ENCODE data around the gene FHOD3.

Gene FHOD3

GRCh38 chr18:36724169-36724568 is 426.7 kb downstream of the FHOD3 start:
- H4K20me1 ChIP-seq = no peaks in the 10 kb centered on the region
- no peak overlapping the region for H3K9ac ChIP-seq
- H3K27ac ChIP-seq = no peak overlapping the region
- H3K9me3 ChIP-seq = no peaks in the 10 kb centered on the region
- no peak for TF ChIP-seq Cebpa-rat (IDR thresholded peaks at IDR 0.05)
- no peaks in the 10 kb centered on the region for H3K36me3 ChIP-seq
- no peak overlapping the region for H3K4me3 ChIP-seq
- no peaks in the 10 kb centered on the region for H3K4me1 ChIP-seq
- H3K4me2 ChIP-seq = no peak overlapping the region
- no peaks in the 10 kb centered on the region for H3K27me3 ChIP-seq

GRCh38 chr18:36724591-36725001 is 427.1 kb downstream of the FHOD3 start:
- H3K27ac ChIP-seq = no peak overlapping the region
- H3K27me3 ChIP-seq = no peaks in the 10 kb centered on the region

GRCh38 chr18:36728345-36728744 is 430.8 kb downstream of the FHOD3 start:
- Histone ChIP-seq H3K4me3 (no peak overlapping the region), H3K36me3 (peaks cover 14% of the 10 kb centered on the region), H3K9ac (no peak overlapping the region), H3K4me2 (no peak overlapping the region), H4K20me1 (no peaks in the 10 kb centered on the region), H3K9me3 (peaks cover 23% of the 10 kb centered on the region), H3K4me1 (no peaks in the 10 kb centered on the region), H3K27ac (no peak overlapping the region), H3K27me3 (no peaks in the 10 kb centered on the region; the same call in 1 of the 2 replicates)
- TF ChIP-seq Cebpa-rat (IDR thresholded peaks at IDR 0.05) = no peak

More at GRCh38 chr18:36724591-36725001, 427.1 kb downstream of the FHOD3 start:
- Histone ChIP-seq H3K9ac (no peak overlapping the region), H3K4me2 (no peak overlapping the region), H3K9me3 (no peaks in the 10 kb centered on the region), H3K4me1 (no peaks in the 10 kb centered on the region), H3K36me3 (no peaks in the 10 kb centered on the region), H3K4me3 (no peak overlapping the region), H4K20me1 (no peaks in the 10 kb centered on the region)
- no peak for TF ChIP-seq Cebpa-rat (IDR thresholded peaks at IDR 0.05)

GRCh38 chr18:36729197-36729596 is 431.7 kb downstream of the FHOD3 start:
- H3K4me1 ChIP-seq = no peaks in the 10 kb centered on the region
- peaks cover 14% of the 10 kb centered on the region for H3K36me3 ChIP-seq
- peaks cover 24% of the 10 kb centered on the region for H3K9me3 ChIP-seq
- no peak overlapping the region for H3K4me3 ChIP-seq
- no peak overlapping the region for H3K27ac ChIP-seq
- no peak overlapping the region for H3K4me2 ChIP-seq
- no peak for TF ChIP-seq Cebpa-rat (IDR thresholded peaks at IDR 0.05)
- H3K27me3 ChIP-seq = no peaks in the 10 kb centered on the region; the same call in 1 of the 2 replicates
- no peak overlapping the region for H3K9ac ChIP-seq
- H4K20me1 ChIP-seq = no peaks in the 10 kb centered on the region

GRCh38 chr18:36732264-36732663 is 434.8 kb downstream of the FHOD3 start:
- Histone ChIP-seq H3K36me3 (peaks cover 14% of the 10 kb centered on the region), H3K27ac (no peak overlapping the region), H4K20me1 (no peaks in the 10 kb centered on the region), H3K9ac (no peak overlapping the region), H3K4me1 (no peaks in the 10 kb centered on the region), H3K4me2 (no peak overlapping the region), H3K27me3 (no peaks in the 10 kb centered on the region; the same call in 1 of the 2 replicates), H3K4me3 (no peak overlapping the region), H3K9me3 (peaks cover 30% of the 10 kb centered on the region)
- no peak for TF ChIP-seq Cebpa-rat (IDR thresholded peaks at IDR 0.05)

GRCh38 chr18:36733150-36733549 is 435.6 kb downstream of the FHOD3 start:
- Histone ChIP-seq H3K4me1 (no peaks in the 10 kb centered on the region), H3K9me3 (peaks cover 30% of the 10 kb centered on the region), H3K27ac (no peak overlapping the region)

GRCh38 chr18:36734596-36734995 is 437.1 kb downstream of the FHOD3 start:
- no peak for TF ChIP-seq Cebpa-rat (IDR thresholded peaks at IDR 0.05)
- no peak overlapping the region for H3K27ac ChIP-seq
- H3K9me3 ChIP-seq = peaks cover 30% of the 10 kb centered on the region

More at GRCh38 chr18:36733150-36733549, 435.6 kb downstream of the FHOD3 start:
- TF ChIP-seq Cebpa-rat (IDR thresholded peaks at IDR 0.05) = no peak
- Histone ChIP-seq H3K36me3 (peaks cover 14% of the 10 kb centered on the region), H3K4me2 (no peak overlapping the region), H4K20me1 (no peaks in the 10 kb centered on the region), H3K27me3 (no peaks in the 10 kb centered on the region; the same call in 1 of the 2 replicates), H3K9ac (no peak overlapping the region), H3K4me3 (no peak overlapping the region)

GRCh38 chr18:36735130-36735529 is 437.6 kb downstream of the FHOD3 start:
- no peaks in the 10 kb centered on the region for H3K4me1 ChIP-seq
- H3K4me3 ChIP-seq = no peak overlapping the region
- H3K27ac ChIP-seq = no peak overlapping the region

More at GRCh38 chr18:36734596-36734995, 437.1 kb downstream of the FHOD3 start:
- no peaks in the 10 kb centered on the region; the same call in 1 of the 2 replicates for H3K27me3 ChIP-seq
- no peak overlapping the region for H3K4me2 ChIP-seq
- no peak overlapping the region for H3K9ac ChIP-seq
- peaks cover 14% of the 10 kb centered on the region for H3K36me3 ChIP-seq
- no peak overlapping the region for H3K4me3 ChIP-seq
- H3K4me1 ChIP-seq = no peaks in the 10 kb centered on the region
- H4K20me1 ChIP-seq = no peaks in the 10 kb centered on the region

GRCh38 chr18:36736094-36736493 is 438.6 kb downstream of the FHOD3 start:
- Histone ChIP-seq H4K20me1 (no peaks in the 10 kb centered on the region), H3K9me3 (peaks cover 30% of the 10 kb centered on the region), H3K4me1 (no peaks in the 10 kb centered on the region), H3K36me3 (peaks cover 14% of the 10 kb centered on the region), H3K4me2 (no peak overlapping the region), H3K9ac (no peak overlapping the region), H3K4me3 (no peak overlapping the region), H3K27me3 (no peaks in the 10 kb centered on the region; the same call in 1 of the 2 replicates), H3K27ac (no peak overlapping the region)
- no peak for TF ChIP-seq Cebpa-rat (IDR thresholded peaks at IDR 0.05)

More at GRCh38 chr18:36735130-36735529, 437.6 kb downstream of the FHOD3 start:
- Histone ChIP-seq H3K9me3 (peaks cover 30% of the 10 kb centered on the region), H3K9ac (no peak overlapping the region), H3K36me3 (peaks cover 14% of the 10 kb centered on the region), H3K27me3 (no peaks in the 10 kb centered on the region; the same call in 1 of the 2 replicates), H4K20me1 (no peaks in the 10 kb centered on the region), H3K4me2 (no peak overlapping the region)
- TF ChIP-seq Cebpa-rat (IDR thresholded peaks at IDR 0.05) = no peak

GRCh38 chr18:36737316-36737715 is 439.8 kb downstream of the FHOD3 start:
- Histone ChIP-seq H3K9ac (no peak overlapping the region), H3K4me1 (no peaks in the 10 kb centered on the region), H3K36me3 (peaks cover 6% of the 10 kb centered on the region), H4K20me1 (no peaks in the 10 kb centered on the region), H3K9me3 (peaks cover 17% of the 10 kb centered on the region), H3K27ac (no peak overlapping the region), H3K4me2 (no peak overlapping the region), H3K27me3 (no peaks in the 10 kb centered on the region; the same call in 1 of the 2 replicates), H3K4me3 (no peak overlapping the region)
- TF ChIP-seq Cebpa-rat (IDR thresholded peaks at IDR 0.05) = no peak

Measured in BLaER1 (cell line).